ENCODE data around the gene RAB11B.

Gene RAB11B

DNA sequence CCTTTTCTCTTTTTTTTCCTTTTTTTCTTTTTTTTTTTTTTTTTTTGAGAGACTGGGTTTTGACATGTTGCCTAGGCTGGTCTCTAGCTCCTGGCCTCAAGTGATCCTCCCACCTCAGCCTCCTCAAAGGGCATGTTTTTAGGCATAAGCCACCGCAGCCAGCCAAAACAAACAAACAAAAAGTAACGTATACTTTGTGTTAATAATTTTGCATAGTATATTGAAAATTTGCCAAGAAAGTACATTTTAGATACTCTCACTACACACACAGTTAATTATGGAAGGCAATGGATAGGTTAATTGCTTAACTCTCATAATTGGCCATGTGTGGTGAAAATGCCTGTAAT is 1.6 kb upstream of the RAB11B start:
- Histone ChIP-seq H3K9me3 (replicated peaks; ENCODE audit: low read length) (no peaks in the 10 kb centered on the region), H3K4me3 (ENCODE audit: low read length) (no peak overlapping the region), H3K9ac (ENCODE audit: low read depth, low read length) (no peak overlapping the region), H3K27me3 (ENCODE audit: control insufficient read depth, insufficient read depth, low read length) (no peaks in the 10 kb centered on the region), H3K4me1 (ENCODE audit: control insufficient read depth, insufficient read depth, low read length) (peaks cover 17% of the 10 kb centered on the region), H3K4me2 (ENCODE audit: low read length) (no peak overlapping the region), H3K36me3 (ENCODE audit: insufficient read depth, low read length) (no peaks in the 10 kb centered on the region)

DNA sequence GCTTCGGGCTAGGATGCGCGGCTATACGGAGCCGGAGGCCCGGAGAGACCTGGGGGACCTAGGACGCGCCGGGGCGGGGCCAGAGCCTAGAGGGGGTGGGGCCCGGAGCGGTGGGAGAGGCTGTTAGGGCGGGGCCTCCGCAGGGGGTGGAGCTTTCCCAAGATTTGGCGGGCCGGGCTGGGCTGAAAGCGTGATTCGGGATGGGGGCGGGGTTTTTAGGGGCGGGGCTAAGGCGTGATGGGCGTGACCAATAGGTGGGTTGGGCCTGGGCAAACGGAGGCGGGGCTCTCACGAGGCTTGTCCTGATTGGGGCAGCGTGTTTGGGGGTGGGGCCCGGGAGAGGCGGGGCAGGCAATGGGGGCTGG is 439 bp downstream of the RAB11B start:
- H3K27me3 ChIP-seq (ENCODE audit: control insufficient read depth, insufficient read depth, low read length): no peaks in the 10 kb centered on the region
- peak overlapping the region; percentile 98 for H3K9ac ChIP-seq (ENCODE audit: low read depth, low read length)
- H3K9me3 ChIP-seq (replicated peaks; ENCODE audit: low read length): no peaks in the 10 kb centered on the region
- peak overlapping the region; percentile 80 for H3K4me3 ChIP-seq (ENCODE audit: low read length)
- peaks cover 33% of the 10 kb centered on the region for H3K4me1 ChIP-seq (ENCODE audit: control insufficient read depth, insufficient read depth, low read length)
- peak overlapping the region; percentile 78 for H3K4me2 ChIP-seq (ENCODE audit: low read length)
- H3K36me3 ChIP-seq (ENCODE audit: insufficient read depth, low read length): no peaks in the 10 kb centered on the region

DNA sequence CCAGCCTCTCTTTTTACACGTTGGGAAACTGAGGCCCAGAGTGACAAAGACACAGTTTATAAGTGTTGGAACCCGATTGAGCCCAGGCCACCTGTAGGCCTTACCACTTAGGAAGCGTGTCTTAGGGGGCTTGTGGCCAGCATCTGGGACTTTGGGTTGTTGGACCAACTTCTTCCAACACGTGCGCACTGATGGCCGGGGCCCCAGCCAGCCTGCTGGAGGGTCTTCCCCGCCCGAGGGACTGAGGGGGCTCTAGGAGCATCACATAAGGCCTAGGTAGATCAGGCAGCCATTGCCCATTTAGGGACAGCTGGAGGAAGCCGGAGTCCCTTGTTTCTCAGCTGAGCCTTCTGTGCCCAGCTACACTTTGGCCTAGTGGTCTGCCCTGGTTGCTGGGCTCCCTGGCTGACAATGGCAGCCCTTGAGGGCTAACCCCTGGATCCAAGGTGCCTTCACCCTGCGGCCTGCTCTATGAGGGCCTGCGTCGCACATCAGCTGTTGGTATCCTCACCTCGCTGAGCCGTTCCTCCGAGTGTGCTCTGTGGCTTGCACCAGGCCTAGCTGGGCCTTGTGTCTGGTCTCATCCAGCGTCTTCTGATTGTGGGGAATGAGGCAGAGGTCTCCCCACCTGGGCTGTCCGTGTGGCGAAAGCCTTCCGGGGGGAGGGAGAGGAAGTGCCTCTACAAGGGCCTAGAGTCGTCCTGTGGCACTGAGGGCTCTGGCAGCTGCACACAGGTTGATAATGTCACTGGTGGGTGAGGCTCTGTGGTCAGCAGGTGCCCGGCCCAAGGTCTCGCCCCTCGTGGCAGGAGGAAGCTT is 1.2 kb downstream of the RAB11B start:
- Histone ChIP-seq H3K27me3 (ENCODE audit: control insufficient read depth, insufficient read depth, low read length) (no peaks in the 10 kb centered on the region), H3K36me3 (ENCODE audit: insufficient read depth, low read length) (no peaks in the 10 kb centered on the region), H3K9me3 (replicated peaks; ENCODE audit: low read length) (no peaks in the 10 kb centered on the region), H3K9ac (ENCODE audit: low read depth, low read length) (no peak overlapping the region), H3K4me3 (ENCODE audit: low read length) (peak overlapping the region; percentile 52), H3K4me1 (ENCODE audit: control insufficient read depth, insufficient read depth, low read length) (peaks cover 33% of the 10 kb centered on the region), H3K4me2 (ENCODE audit: low read length) (peak overlapping the region; percentile 74)

DNA sequence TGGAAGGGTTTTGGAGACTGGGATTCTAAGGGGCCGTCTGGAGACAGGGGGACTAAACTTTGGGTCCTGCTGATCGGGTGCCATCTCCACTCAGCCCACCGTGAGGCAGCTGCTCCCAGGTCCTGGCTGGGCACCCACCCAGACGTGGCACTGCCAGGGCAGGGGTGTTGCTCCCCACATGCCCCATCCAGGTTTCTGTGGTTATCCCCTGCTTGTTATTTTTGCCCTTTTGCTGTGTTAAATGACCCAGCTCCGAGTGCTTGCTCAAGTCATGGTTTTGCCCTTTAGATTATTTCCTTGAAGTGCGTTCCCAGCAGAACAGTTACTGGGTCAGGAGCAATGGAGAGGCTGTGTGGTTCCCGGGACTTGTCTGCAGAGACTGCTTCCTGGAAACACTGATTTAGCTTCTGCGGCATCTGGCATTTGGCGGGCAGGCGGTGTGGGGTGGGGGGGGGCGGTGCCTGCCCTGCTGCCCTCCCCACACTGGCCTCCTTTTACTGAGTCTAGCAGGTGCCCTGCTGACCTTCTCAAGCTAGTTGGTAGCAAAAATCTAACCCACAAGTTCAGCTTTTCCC is 1.9 kb downstream of the RAB11B start:
- Histone ChIP-seq H3K4me2 (ENCODE audit: low read length) (peak overlapping the region; percentile 74), H3K4me1 (ENCODE audit: control insufficient read depth, insufficient read depth, low read length) (peaks cover 37% of the 10 kb centered on the region), H3K27me3 (ENCODE audit: control insufficient read depth, insufficient read depth, low read length) (no peaks in the 10 kb centered on the region), H3K4me3 (ENCODE audit: low read length) (peak overlapping the region; percentile 41), H3K36me3 (ENCODE audit: insufficient read depth, low read length) (no peaks in the 10 kb centered on the region), H3K9me3 (replicated peaks; ENCODE audit: low read length) (no peaks in the 10 kb centered on the region), H3K9ac (ENCODE audit: low read depth, low read length) (no peak overlapping the region)

DNA sequence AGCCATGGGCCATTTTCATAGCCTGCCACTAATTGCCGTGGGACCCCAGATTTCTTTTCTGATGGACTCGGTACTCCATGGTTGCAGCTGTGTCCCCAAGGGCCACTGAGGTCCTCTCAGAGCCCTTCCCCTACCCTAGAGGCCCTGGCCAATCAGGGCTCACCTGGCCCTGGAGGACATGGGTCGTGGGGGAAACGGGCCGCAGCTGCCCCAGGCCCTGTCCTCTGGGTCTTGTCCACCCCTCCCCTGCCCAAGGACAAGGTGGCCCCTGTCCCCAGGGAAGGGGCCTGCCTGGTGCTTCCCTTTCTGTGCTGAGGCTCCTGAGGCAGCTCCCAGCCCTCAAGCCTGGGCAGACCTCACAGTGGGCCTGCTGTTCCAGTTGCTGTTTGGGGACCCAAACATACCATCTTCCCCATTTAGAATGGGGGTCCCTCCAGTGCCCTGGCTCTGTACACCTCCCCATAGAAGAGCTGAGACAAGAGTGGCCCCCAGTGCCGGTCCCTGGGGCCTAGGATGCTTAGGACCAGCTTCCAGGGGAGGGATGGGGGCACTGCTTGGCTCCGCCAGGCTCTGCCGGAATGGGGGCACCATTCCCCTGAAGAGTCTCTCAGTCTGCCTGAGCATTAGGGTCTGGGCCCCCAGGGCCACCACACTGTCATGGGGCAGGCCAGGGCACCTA is 3.2 kb downstream of the RAB11B start:
- peaks cover 45% of the 10 kb centered on the region for H3K4me1 ChIP-seq (ENCODE audit: control insufficient read depth, insufficient read depth, low read length)
- no peak overlapping the region for H3K4me3 ChIP-seq (ENCODE audit: low read length)
- H3K36me3 ChIP-seq (ENCODE audit: insufficient read depth, low read length): no peaks in the 10 kb centered on the region
- no peaks in the 10 kb centered on the region for H3K27me3 ChIP-seq (ENCODE audit: control insufficient read depth, insufficient read depth, low read length)
- H3K4me2 ChIP-seq (ENCODE audit: low read length): no peak overlapping the region
- no peaks in the 10 kb centered on the region for H3K9me3 ChIP-seq (replicated peaks; ENCODE audit: low read length)
- no peak overlapping the region for H3K9ac ChIP-seq (ENCODE audit: low read depth, low read length)

DNA sequence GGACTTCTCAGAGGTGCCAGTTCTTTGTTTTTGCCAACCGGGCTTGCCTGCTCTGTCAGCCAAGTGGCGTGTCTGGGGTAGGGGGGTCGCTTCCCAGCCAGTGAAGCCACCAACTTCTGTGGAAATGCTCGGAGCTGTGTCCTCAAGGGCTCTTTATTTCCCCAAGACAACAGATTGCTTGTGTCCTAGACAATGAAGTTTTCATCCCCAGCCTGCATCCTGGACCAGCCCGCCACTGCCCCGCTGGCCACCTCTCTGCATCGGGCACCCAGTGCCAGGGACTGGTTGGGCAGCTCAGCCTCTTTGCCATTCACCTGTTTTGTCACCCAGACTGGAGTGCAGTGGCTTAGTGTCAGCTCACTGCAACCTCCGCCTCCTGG is 3.7 kb downstream of the RAB11B start:
- Histone ChIP-seq H3K27me3 (ENCODE audit: control insufficient read depth, insufficient read depth, low read length) (no peaks in the 10 kb centered on the region), H3K36me3 (ENCODE audit: insufficient read depth, low read length) (no peaks in the 10 kb centered on the region), H3K9ac (ENCODE audit: low read depth, low read length) (no peak overlapping the region), H3K4me2 (ENCODE audit: low read length) (no peak overlapping the region), H3K4me1 (ENCODE audit: control insufficient read depth, insufficient read depth, low read length) (peaks cover 45% of the 10 kb centered on the region), H3K9me3 (replicated peaks; ENCODE audit: low read length) (no peaks in the 10 kb centered on the region), H3K4me3 (ENCODE audit: low read length) (no peak overlapping the region)

DNA sequence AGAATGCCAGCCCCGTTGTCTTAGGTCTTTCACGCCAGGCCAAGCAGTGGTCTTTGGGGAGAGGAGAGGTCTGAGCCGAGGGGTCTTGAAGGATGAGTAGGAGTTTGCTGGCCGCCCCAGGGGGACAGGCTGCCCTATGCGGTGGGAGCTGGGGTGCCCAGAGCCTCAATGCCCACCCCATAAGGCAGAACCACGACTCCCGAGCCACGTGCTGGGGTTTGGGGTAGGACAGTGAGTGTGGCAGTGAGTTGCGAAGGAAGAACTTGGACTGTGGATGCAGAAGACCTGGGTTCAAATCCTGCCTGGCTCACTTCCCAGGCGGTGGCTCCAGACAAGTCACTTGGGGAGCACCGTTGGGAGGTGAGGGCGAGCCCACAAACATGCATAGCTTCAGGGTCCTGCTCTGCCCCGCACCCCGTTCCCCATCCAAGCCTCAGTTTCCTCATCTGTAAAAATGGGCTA is 5.5 kb downstream of the RAB11B start:
- Histone ChIP-seq H3K4me1 (ENCODE audit: control insufficient read depth, insufficient read depth, low read length) (peaks cover 45% of the 10 kb centered on the region), H3K27me3 (ENCODE audit: control insufficient read depth, insufficient read depth, low read length) (no peaks in the 10 kb centered on the region), H3K4me2 (ENCODE audit: low read length) (no peak overlapping the region), H3K9ac (ENCODE audit: low read depth, low read length) (no peak overlapping the region), H3K9me3 (replicated peaks; ENCODE audit: low read length) (no peaks in the 10 kb centered on the region), H3K36me3 (ENCODE audit: insufficient read depth, low read length) (peaks cover 11% of the 10 kb centered on the region), H3K4me3 (ENCODE audit: low read length) (no peak overlapping the region)

DNA sequence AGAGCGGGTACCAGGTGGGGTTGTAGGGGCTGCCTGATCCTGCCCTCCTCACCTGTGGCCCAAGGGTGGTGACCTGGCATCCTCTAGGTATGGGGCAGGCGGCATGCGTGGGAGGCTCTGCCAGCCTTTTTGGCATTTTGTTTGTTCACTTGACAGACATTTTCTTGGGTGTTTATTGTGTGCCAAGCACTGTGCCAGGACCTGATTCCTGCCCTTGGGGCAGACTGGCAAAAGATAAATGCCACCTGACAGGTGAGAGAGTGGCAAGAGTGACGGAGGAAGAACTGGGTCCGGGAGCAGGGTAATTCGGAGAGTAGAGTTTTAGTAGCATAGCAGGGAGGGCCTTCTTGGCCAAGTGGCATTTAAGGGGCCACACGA is 6.0 kb downstream of the RAB11B start:
- Histone ChIP-seq H3K36me3 (ENCODE audit: insufficient read depth, low read length) (peaks cover 11% of the 10 kb centered on the region), H3K4me2 (ENCODE audit: low read length) (no peak overlapping the region), H3K9ac (ENCODE audit: low read depth, low read length) (no peak overlapping the region), H3K9me3 (replicated peaks; ENCODE audit: low read length) (no peaks in the 10 kb centered on the region), H3K4me1 (ENCODE audit: control insufficient read depth, insufficient read depth, low read length) (peaks cover 41% of the 10 kb centered on the region), H3K4me3 (ENCODE audit: low read length) (no peak overlapping the region), H3K27me3 (ENCODE audit: control insufficient read depth, insufficient read depth, low read length) (no peaks in the 10 kb centered on the region)

DNA sequence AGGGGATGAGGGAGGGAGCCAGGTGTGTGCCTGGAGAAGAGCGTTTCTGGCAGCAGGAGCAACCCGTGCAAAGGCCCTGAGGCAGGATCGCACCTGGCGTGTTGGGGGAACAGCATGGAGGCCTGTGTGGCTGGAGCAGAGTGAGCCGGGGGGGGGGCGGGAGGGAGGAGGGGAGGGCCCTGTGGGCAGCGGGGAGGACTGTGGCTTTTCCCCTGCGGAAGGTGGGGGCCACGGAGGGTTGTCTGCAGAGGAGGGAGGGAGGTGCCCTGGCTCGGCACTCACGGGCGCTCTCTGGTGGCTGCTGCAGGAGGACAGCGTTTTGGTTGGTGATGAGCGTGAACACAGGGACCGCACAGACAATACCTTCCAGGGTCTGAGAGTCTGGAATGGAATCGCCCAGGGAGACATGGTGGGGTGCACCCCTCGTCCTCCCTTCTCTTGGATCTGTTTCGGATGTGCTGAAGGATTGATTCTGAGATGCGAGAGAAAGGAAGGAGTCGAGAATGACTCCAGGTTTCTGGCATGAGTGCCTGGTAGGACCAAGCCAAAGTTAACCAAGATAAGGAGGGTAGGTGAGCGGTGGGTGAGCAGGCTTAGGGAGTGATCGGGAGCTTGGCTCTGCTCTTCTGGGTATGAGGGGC is 6.5 kb downstream of the RAB11B start:
- peaks cover 36% of the 10 kb centered on the region for H3K4me1 ChIP-seq (ENCODE audit: control insufficient read depth, insufficient read depth, low read length)
- no peaks in the 10 kb centered on the region for H3K27me3 ChIP-seq (ENCODE audit: control insufficient read depth, insufficient read depth, low read length)
- H3K4me3 ChIP-seq (ENCODE audit: low read length): no peak overlapping the region
- H3K9ac ChIP-seq (ENCODE audit: low read depth, low read length): no peak overlapping the region
- H3K4me2 ChIP-seq (ENCODE audit: low read length): no peak overlapping the region
- no peaks in the 10 kb centered on the region for H3K9me3 ChIP-seq (replicated peaks; ENCODE audit: low read length)
- H3K36me3 ChIP-seq (ENCODE audit: insufficient read depth, low read length): peaks cover 11% of the 10 kb centered on the region

DNA sequence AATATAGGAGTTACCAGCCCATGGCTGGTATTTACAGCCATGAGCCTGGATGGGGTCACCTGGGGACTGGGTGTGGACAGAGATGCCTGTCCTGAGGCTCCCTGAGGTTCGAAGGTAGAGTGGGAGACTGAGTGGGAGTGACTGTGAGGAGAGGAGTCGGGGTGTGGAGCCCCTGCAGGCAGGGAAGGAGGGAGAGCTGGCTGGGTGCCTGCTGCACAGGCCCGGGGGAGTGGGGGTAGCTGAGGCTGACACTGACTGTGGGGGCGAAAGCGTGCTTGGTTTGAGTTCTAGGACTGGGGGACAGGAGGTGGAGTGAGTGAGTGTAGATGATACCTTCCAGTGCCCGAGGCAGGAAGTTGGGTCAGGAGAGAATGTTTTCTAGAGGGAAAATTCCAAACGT is 7.1 kb downstream of the RAB11B start:
- Histone ChIP-seq H3K27me3 (ENCODE audit: control insufficient read depth, insufficient read depth, low read length) (no peaks in the 10 kb centered on the region), H3K9me3 (replicated peaks; ENCODE audit: low read length) (no peaks in the 10 kb centered on the region), H3K36me3 (ENCODE audit: insufficient read depth, low read length) (peaks cover 17% of the 10 kb centered on the region), H3K9ac (ENCODE audit: low read depth, low read length) (no peak overlapping the region), H3K4me1 (ENCODE audit: control insufficient read depth, insufficient read depth, low read length) (peaks cover 30% of the 10 kb centered on the region), H3K4me2 (ENCODE audit: low read length) (no peak overlapping the region), H3K4me3 (ENCODE audit: low read length) (no peak overlapping the region)

DNA sequence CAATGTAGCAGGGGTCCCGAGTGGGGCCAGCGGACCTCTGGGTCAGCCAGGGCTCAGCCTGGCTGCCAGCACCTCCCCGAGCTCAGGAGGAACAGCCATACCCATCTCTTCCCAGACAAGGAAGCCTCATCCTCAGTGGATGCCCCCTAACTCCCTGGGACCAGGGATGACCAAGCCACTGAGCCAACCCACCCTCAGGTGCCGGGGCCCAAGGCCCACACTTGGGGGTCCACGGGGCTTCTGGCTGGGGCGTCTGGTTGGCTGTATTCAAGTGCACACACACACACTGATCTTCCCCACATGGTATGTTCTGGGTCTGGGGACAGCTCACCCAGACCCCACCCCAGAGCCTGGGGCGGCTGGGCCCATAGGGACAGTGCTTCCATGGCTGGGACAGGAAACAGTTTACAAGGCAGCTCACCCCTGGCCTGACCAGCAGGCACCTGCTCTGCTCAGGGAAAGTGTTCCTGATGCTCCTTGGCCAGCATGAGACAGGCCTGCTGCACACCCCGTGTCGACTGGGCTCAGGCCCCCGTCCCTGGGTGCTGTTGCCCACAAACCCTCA is 7.7 kb downstream of the RAB11B start:
- no peaks in the 10 kb centered on the region for H3K9me3 ChIP-seq (replicated peaks; ENCODE audit: low read length)
- no peak overlapping the region for H3K4me3 ChIP-seq (ENCODE audit: low read length)
- no peak overlapping the region for H3K4me2 ChIP-seq (ENCODE audit: low read length)
- H3K27me3 ChIP-seq (ENCODE audit: control insufficient read depth, insufficient read depth, low read length): no peaks in the 10 kb centered on the region
- H3K36me3 ChIP-seq (ENCODE audit: insufficient read depth, low read length): peaks cover 19% of the 10 kb centered on the region
- H3K9ac ChIP-seq (ENCODE audit: low read depth, low read length): no peak overlapping the region
- H3K4me1 ChIP-seq (ENCODE audit: control insufficient read depth, insufficient read depth, low read length): peaks cover 27% of the 10 kb centered on the region
